Stimulated activated CD4-positive, alpha-beta T cell treated with anti-CD3 and anti-CD28 coated beads, Interleukin-2, amount 100 ng/mL, for 4 hours (primary cell): ENCODE results near the gene CPN1.

Experiments used
- DNase-seq: peaks from one replicate; pipeline ENCODE4 v3.0.0-alpha.2; 2020; ENCODE audit warnings: low read depth

Gene CPN1

GRCh38 chr10:100076750-100077149, 4.9 kb downstream of the CPN1 start:
- no peak for DNase-seq

- DNase-seq: no peak
Observed at GRCh38 chr10:100075426-100076220, 6.0 kb downstream of the CPN1 start.

- no peak for DNase-seq
Observed at GRCh38 chr10:100072514-100072913, 9.2 kb downstream of the CPN1 start.

- no peak for DNase-seq
Observed at GRCh38 chr10:100071529-100071928, 10.1 kb downstream of the CPN1 start.

GRCh38 chr10:100067466-100067865, 14.2 kb downstream of the CPN1 start:
- no peak for DNase-seq

GRCh38 chr10:100065084-100065660, 16.5 kb downstream of the CPN1 start:
- DNase-seq: no peak

- no peak for DNase-seq
Observed at GRCh38 chr10:100061401-100061800, 20.3 kb downstream of the CPN1 start.

GRCh38 chr10:100057948-100058347, 23.7 kb downstream of the CPN1 start:
- DNase-seq: no peak

- no peak for DNase-seq
Observed at GRCh38 chr10:100053686-100054460, 27.8 kb downstream of the CPN1 start.

- DNase-seq: peak; percentile 69
Observed at GRCh38 chr10:100046021-100046486, 35.6 kb downstream of the CPN1 start.

GRCh38 chr10:100045592-100045991, 36.1 kb downstream of the CPN1 start:
- no peak for DNase-seq

GRCh38 chr10:100043796-100044195, 37.9 kb downstream of the CPN1 start:
- DNase-seq: no peak

- peak; percentile 3 for DNase-seq
Observed at GRCh38 chr10:100043344-100043743, 38.3 kb downstream of the CPN1 start.

- DNase-seq: no peak
Observed at GRCh38 chr10:100041306-100042002, 40.2 kb downstream of the CPN1 start.

- no peak for DNase-seq
Observed at GRCh38 chr10:100038561-100039071, 43.1 kb downstream of the CPN1 start.

GRCh38 chr10:100037758-100038315, 43.8 kb downstream of the CPN1 start:
- no peak for DNase-seq

GRCh38 chr10:100036850-100037249, 44.8 kb downstream of the CPN1 start:
- no peak for DNase-seq

GRCh38 chr10:100033766-100034418, 47.8 kb downstream of the CPN1 start:
- DNase-seq: no peak

- no peak for DNase-seq
Observed at GRCh38 chr10:100027416-100027815, 54.3 kb downstream of the CPN1 start.

- no peak for DNase-seq
Observed at GRCh38 chr10:100025576-100025975, 56.1 kb downstream of the CPN1 start.

GRCh38 chr10:100024748-100025147, 56.9 kb downstream of the CPN1 start:
- DNase-seq: no peak
